Measurements from ENCODE around the gene VAMP1. TPM values are rescaled to one million over a fixed set of nuclear protein-coding genes. Genes with fewer than 3 reads are reported as not detected.

VAMP1 gene
- polyA plus RNA-seq, 3 donors, result 0.84 to 24.6 (median 0.85) TPM

GRCh38 chr12:6466184-6466573 lies 4.3 kb downstream of the VAMP1 start:
- DNase-seq, result no peak
- Histone ChIP-seq H3K4me3 (replicated peaks in 1 of 3; ENCODE audit: low read depth in 2 of 3, low read length in 3 of 3) (no peak overlapping the region), H3K4me1 (ENCODE audit: control insufficient read depth in 1 of 2, insufficient read depth in 2 of 2, low read length in 2 of 2) (peaks cover 44 to 57% of the 10 kb centered on the region in 2 donors), H3K9me3 (replicated peaks in 1 of 2; ENCODE audit: control insufficient read depth in 1 of 2, insufficient read depth in 1 of 2, low read length in 2 of 2) (no peaks in the 10 kb centered on the region), H3K27me3 (ENCODE audit: control insufficient read depth in 2 of 2, insufficient read depth in 2 of 2, low read length in 2 of 2) (no peaks in the 10 kb centered on the region), H3K36me3 (replicated peaks in 1 of 2; ENCODE audit: control insufficient read depth in 1 of 2, insufficient read depth in 2 of 2, low read length in 2 of 2) (peaks cover 24 to 45% of the 10 kb centered on the region in 2 donors), H4K20me1 (ENCODE audit: insufficient read depth, low read length) (peaks cover 38% of the 10 kb centered on the region), H3K79me2 (ENCODE audit: insufficient read depth, low read length) (peaks cover 36% of the 10 kb centered on the region), H3K4me2 (replicated peaks; ENCODE audit: extremely low read depth, low read length, poor library complexity, severe bottlenecking) (no peak overlapping the region), H3K27ac (ENCODE audit: low read depth in 1 of 2, low read length in 2 of 2) (no peak overlapping the region), H3K9ac (ENCODE audit: insufficient read depth, low read length, poor library complexity, severe bottlenecking) (no peak overlapping the region), H2AFZ (ENCODE audit: insufficient read depth, low read depth, low read length, poor library complexity, severe bottlenecking) (no peak overlapping the region)
- Mint-ChIP-seq H3K36me3 (peaks cover 57 to 58% of the 10 kb centered on the region in 2 donors), H3K9me3 (no peaks in the 10 kb centered on the region), H3K4me1 (peaks cover 67% of the 10 kb centered on the region), H3K27me3 (ENCODE audit: low read depth in 3 of 3) (peaks cover 0 to 2% (median 1%) of the 10 kb centered on the region in 3 donors), H3K4me3 (no peak overlapping the region), H3K27ac (peak overlapping the region in 1 of 7 donors; percentile 63)
- 100% methylated on average over 1 of the region's 5 CpGs for WGBS (ENCODE audit: insufficient coverage)
- TF ChIP-seq CTCF (IDR thresholded peaks at IDR 0.05), result no peak
- intact Hi-C loops (cut with micrococcal nuclease), result loop anchor here in 1 of 2 donors (5.0 kb wide), 1 partner anchor 144 kb away; no protein-coding TSS in a partner anchor

DNA sequence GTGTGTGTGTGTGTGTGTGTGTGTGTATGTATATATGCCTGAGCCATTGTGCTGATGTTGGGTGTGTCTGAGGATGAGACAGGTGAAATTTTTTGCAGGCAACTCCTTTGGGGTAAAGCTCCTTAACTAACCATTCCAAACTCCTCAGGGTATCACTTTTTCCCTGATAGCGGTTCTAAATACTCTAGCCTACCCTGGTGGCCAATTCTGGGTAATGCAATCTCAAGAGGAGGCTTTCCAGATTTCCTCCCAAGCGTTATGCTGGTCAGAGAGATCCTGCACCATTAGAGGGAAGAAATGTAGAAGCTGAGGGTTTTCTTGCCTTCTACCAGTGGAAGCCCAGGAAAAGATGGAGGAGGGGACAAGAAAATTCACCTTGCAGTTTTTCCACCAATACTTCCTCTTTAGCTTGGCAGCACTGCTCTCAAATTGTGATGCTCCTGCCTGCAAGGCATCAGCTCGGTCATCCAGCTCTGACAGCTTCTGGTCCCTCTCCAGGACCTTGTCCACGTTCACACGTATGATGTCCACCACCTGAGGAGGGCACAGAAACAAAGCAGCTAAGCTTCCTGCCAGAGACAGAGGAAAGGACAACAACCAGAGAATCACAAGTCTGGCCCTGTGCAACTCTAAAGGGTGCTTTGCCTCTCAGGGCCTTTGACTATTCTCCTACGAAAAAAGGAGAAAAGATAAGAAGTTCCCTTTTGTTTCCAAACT lies 4.9 kb downstream of the VAMP1 start:
- H3K79me2 ChIP-seq (ENCODE audit: insufficient read depth, low read length), result peaks cover 36% of the 10 kb centered on the region
- no peaks in the 10 kb centered on the region for H3K9me3 Mint-ChIP-seq
- peaks cover 48 to 59% of the 10 kb centered on the region in 2 donors for H3K4me1 ChIP-seq (ENCODE audit: control insufficient read depth in 1 of 2, insufficient read depth in 2 of 2, low read length in 2 of 2)
- peak; percentile 85 for TF ChIP-seq CTCF (IDR thresholded peaks at IDR 0.05)
- H4K20me1 ChIP-seq (ENCODE audit: insufficient read depth, low read length), result peaks cover 38% of the 10 kb centered on the region
- no peaks in the 10 kb centered on the region for H3K27me3 ChIP-seq (ENCODE audit: control insufficient read depth in 2 of 2, insufficient read depth in 2 of 2, low read length in 2 of 2)
- H3K27ac ChIP-seq (ENCODE audit: low read depth in 1 of 2, low read length in 2 of 2), result no peak overlapping the region
- no peak overlapping the region for H2AFZ ChIP-seq (ENCODE audit: insufficient read depth, low read depth, low read length, poor library complexity, severe bottlenecking)
- no peak overlapping the region for H3K4me3 Mint-ChIP-seq
- H3K4me2 ChIP-seq (replicated peaks; ENCODE audit: extremely low read depth, low read length, poor library complexity, severe bottlenecking), result no peak overlapping the region
- peak overlapping the region in 3 of 7 donors; percentile 21 to 26 (median 26) for H3K27ac Mint-ChIP-seq
- H3K36me3 Mint-ChIP-seq, result peaks cover 63 to 64% of the 10 kb centered on the region in 2 donors
- peaks cover 70% of the 10 kb centered on the region for H3K4me1 Mint-ChIP-seq
- H3K4me3 ChIP-seq (replicated peaks in 1 of 3; ENCODE audit: low read depth in 2 of 3, low read length in 3 of 3), result no peak overlapping the region
- intact Hi-C loops (cut with micrococcal nuclease), result loop anchor here in 1 of 2 donors (5.0 kb wide), 1 partner anchor 143 kb away; no protein-coding TSS in a partner anchor
- H3K36me3 ChIP-seq (replicated peaks in 1 of 2; ENCODE audit: control insufficient read depth in 1 of 2, insufficient read depth in 2 of 2, low read length in 2 of 2), result peaks cover 24 to 45% of the 10 kb centered on the region in 2 donors
- no peaks in the 10 kb centered on the region for H3K9me3 ChIP-seq (replicated peaks in 1 of 2; ENCODE audit: control insufficient read depth in 1 of 2, insufficient read depth in 1 of 2, low read length in 2 of 2)
- 79% methylated on average over 3 of the region's 6 CpGs for WGBS (ENCODE audit: insufficient coverage)
- H3K27me3 Mint-ChIP-seq (ENCODE audit: low read depth in 3 of 3), result peaks cover 0 to 2% (median 1%) of the 10 kb centered on the region in 3 donors
- peak; percentile 44 to 69 (median 67) for DNase-seq
- H3K9ac ChIP-seq (ENCODE audit: insufficient read depth, low read length, poor library complexity, severe bottlenecking), result no peak overlapping the region

All from CD14-positive monocyte (primary cell).